GM12801 (cell line): Measurements from ENCODE around the gene FBXL3.

ENCODE experiments used
- CTCF ChIP-seq: IDR thresholded peaks from one replicate; pipeline ENCODE4 v1.5.1; 2011; ENCODE audit warnings: control low read depth; ENCODE audit not compliant: insufficient read length; ENCODE audit errors: extremely low read depth

FBXL3 gene

GRCh38 chr13:76980075-76980718 is 46.8 kb downstream of the FBXL3 start:
- no peak for TF ChIP-seq CTCF

GRCh38 chr13:76976929-76977328 is 50.0 kb downstream of the FBXL3 start:
- no peak for TF ChIP-seq CTCF

- TF ChIP-seq CTCF = no peak
Observed at GRCh38 chr13:76976490-76976889, 50.5 kb downstream of the FBXL3 start.

GRCh38 chr13:76975863-76976262 is 51.1 kb downstream of the FBXL3 start:
- TF ChIP-seq CTCF = no peak

GRCh38 chr13:76974618-76974975 is 52.4 kb downstream of the FBXL3 start:
- no peak for TF ChIP-seq CTCF

- no peak for TF ChIP-seq CTCF
Observed at GRCh38 chr13:76973920-76974617, 52.9 kb downstream of the FBXL3 start.

GRCh38 chr13:76971851-76972829 is 54.8 kb downstream of the FBXL3 start:
- TF ChIP-seq CTCF = no peak
